GM19240 (cell line): ENCODE data around the gene DFFB.
"Not testable (repeated sequence)": the region's sequence is repeated elsewhere in the genome, so short reads cannot be mapped to it uniquely, and the experiment has no call there.

Experiments used
- DNase-seq: peaks from one replicate; pipeline ENCODE4 v3.0.0; 2011; ENCODE audit warnings: low spot score; ENCODE audit not compliant: insufficient read length

DFFB gene, protein sequence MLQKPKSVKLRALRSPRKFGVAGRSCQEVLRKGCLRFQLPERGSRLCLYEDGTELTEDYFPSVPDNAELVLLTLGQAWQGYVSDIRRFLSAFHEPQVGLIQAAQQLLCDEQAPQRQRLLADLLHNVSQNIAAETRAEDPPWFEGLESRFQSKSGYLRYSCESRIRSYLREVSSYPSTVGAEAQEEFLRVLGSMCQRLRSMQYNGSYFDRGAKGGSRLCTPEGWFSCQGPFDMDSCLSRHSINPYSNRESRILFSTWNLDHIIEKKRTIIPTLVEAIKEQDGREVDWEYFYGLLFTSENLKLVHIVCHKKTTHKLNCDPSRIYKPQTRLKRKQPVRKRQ

GRCh38 chr1:3856923-3857790, at the start of gene DFFB, which contains the start of gene CEP104:
Gene DFFB (plus strand): TSS chr1:3857476. CDS start chr1:3857604, 128 bp downstream.
Gene CEP104 (minus strand): TSS chr1:3857211. CDS start chr1:3852407, 4,804 bp downstream.
- peak; percentile 100 for DNase-seq

- DNase-seq: no peak
Observed at GRCh38 chr1:3807769-3808168, 49.5 kb upstream of the DFFB start.

GRCh38 chr1:3809680-3810079, 47.6 kb upstream of the DFFB start:
- no peak for DNase-seq

DNA sequence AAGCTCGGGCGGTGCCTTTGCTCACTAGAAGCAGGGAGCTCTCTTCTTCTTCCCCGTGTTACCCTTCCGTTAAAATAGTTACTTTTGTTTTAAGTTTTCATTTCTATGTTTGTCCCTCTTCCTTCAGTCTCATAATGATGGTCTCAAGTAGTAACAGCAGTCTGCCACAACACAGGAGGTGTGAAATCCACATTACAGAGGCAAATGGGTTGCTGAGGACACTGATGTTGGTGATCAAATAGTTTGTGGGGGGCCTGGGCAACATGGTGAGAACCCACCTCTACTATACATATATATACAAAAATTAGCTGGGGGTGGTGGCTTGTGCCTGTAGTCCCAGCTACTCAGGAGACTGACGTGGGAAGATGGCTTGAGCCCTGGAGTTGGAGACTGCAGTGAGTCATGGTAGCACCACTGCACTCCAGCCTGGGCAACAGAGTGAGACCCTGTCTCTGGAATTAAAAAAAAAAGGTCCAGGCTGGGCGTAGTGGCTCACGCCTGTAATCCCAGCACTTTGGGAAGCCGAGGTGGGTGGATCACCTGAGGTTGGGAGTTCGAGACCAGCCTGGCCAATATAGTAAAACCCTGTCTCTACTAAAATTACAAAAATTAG, 47.0 kb upstream of the DFFB start:
- DNase-seq: not testable (repeated sequence)

- no peak for DNase-seq
Observed at GRCh38 chr1:3811595-3811911, 45.7 kb upstream of the DFFB start.

DNA sequence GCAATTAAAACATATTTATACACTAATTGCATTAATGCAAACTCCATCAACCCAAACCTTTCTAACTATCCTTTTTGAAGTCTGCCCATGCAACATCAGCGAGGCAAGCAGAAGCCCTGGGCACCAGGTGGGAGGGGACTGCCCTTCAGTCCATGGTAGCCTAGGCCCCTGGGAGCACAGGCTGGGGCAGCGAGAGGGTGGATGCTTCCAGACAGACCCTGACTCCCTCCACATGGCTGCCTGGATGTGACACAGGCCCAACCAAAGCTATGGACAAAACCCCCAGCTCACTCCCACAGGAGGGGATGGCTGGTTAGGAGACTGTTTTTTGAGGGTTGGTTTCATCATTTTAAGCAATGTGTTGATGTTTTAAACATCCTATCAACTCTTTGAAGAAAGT, 43.2 kb upstream of the DFFB start:
- no peak for DNase-seq

GRCh38 chr1:3814771-3815561, 42.3 kb upstream of the DFFB start:
- DNase-seq: no peak

- no peak for DNase-seq
Observed at GRCh38 chr1:3816331-3817137, 40.7 kb upstream of the DFFB start.

DNA sequence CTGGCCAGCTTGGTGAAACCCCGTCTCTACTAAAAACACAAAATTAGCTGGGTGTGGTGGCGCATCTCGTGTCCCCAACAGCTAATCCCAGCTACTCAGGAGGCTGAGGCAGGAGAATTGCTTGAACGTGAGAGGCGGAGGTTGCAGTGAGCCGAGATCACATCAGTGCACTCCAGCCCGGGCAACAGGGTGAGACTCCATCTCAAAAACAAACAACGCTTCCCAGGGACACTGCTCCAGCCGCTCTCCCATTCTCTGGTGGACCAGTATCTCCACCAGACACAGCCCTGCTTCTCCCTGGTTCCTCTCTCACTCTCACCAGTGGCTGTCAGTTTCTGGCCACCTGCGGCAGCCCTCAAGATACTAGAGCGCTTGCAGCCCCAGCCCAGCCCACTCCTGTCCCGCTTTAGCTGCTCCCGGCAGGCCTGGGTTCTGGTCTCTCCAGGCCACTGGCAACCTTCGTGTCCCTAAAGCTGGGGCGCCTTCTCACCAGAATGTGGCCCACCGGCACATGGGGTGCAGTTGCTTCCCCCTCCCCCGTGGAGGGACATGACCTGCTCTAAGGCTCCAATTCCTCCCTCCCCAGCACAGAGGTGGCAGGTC, 40.0 kb upstream of the DFFB start:
- no peak for DNase-seq

GRCh38 chr1:3817821-3818597, 39.3 kb upstream of the DFFB start:
- no peak for DNase-seq

DNA sequence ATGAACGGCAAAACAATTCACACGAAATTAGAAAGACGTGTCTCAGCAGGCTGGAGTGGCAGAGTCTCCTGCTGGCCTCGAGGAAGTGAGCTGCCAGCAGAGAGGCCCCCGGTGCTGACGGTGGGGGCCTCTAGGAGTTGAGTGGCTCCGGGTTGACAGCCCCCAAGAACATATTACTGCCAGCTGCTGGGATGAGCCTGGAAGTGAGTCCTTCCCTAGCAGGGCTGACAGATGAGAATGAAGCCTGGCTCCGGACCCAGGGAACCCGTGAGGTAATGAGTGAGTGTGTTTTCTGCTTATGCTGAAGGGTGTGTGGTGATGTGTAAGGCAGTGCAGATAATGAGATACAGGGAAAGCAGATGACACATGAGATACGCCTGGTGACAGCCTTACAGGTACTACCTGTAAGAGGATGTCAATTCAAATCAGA, 37.5 kb upstream of the DFFB start:
- no peak for DNase-seq

DNA sequence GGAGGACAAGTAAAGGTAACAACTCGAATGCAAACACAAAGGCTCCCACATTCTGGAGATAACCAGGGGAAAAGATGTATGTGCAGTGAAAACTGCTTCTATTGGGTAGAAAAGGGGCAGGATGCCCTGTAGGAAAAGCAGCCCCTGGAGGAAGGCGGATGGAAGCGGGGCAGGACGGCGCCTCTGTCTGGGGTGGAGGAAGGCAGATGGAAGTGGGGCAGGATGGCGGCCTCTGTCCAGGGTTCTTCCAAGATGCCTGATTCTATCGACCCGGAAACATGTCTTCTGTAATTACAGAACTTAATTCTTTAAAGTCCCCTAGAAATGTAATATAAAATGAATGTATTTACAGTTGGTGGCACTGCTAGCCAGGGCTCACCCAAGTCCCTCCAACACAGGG, 37.0 kb upstream of the DFFB start:
- no peak for DNase-seq

DNA sequence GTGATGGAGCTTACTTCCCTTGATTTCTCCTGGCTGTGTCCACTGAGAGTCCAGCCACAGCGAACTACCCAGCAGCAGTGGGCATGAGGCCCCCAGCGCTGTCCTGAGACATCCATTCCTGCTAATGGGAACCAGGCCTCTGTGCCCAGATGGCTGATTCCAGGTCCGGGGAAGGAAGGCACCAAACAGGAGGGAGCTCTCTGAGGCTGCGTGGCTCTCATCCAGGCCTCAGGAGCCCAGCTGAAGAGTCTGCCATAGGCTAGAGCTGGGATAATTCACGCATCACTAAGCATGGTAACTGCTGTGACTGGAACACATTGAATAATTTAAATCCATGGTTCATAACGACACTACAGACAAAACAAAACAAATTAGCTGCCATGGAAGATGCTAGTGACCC, 36.3 kb upstream of the DFFB start:
- no peak for DNase-seq

GRCh38 chr1:3821447-3821846, 35.8 kb upstream of the DFFB start:
- DNase-seq: no peak

- no peak for DNase-seq
Observed at GRCh38 chr1:3821908-3822307, 35.4 kb upstream of the DFFB start.

- no peak for DNase-seq
Observed at GRCh38 chr1:3822421-3822820, 34.9 kb upstream of the DFFB start.

DNA sequence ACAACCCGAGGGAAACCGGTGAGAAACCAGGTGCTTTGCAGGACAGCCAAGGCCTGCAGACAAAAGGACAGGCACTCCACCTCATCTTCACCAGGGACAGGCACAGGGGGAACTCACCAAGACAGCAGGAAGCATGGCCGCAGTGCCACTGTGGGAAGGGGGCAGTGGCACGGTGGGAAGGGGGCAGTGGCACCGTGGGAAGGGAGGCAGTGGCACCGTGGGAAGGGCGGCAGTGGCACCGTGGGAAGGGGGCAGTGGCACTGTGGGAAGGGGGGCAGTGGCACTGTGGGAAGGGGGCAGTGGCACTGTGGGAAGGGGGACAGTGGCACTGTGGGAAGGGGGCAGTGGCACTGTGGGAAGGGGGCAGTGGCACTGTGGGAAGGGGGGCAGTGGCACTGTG, 32.6 kb upstream of the DFFB start:
- no peak for DNase-seq

DNA sequence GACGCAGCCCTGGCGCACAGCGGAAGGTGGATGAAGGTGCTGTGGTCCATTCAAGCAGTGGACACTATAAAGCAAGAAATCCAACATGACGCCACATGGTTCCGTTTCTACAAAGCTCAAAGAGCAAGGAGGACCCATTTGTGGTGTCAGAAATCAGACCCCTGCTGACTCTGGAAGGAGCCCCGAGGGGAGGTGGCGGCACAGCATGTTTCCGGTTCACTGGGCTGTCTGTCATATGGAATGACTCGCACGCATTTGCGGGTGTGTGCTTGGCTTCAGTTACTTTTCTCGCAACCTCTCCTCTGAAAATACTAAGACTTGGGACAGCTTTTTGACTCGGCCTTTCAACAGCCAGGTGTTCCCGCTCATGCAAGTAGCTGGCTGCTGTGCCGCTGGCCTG, 31.9 kb upstream of the DFFB start:
- DNase-seq: no peak

GRCh38 chr1:3827813-3828307, 29.4 kb upstream of the DFFB start:
- DNase-seq: no peak
